HCT116 (cell line): ENCODE data around the gene EVI5L. TPM values are rescaled to one million over a fixed set of nuclear protein-coding genes. Genes with fewer than 3 reads are reported as not detected.

Source experiments
- ATAC-seq: fragments of 200-7000 bp; cut with Tn5 transposase; 2 replicates; pipeline ENCODE4 v1.9.1; 2020; ENCODE audit warnings: mild to moderate bottlenecking, moderate library complexity
- BruUV-seq: library from RNA; stranded (reverse); fragments of 400-500 nt; replicated peaks from 2 replicates; lab custom pipeline; 2021; lab: Mats Ljungman, UMichigan
- CTCF ChIA-PET: fragments of 300-600 bp; sonication (Branson Sonifier 250); formaldehyde crosslinking; loops from one replicate; lab custom pipeline; 2021; ENCODE audit warnings: antibody characterized with exemption; lab: Charles Lee
- POLR2A ChIA-PET: fragments of 300-600, 350-600 bp; sonication (Branson Sonifier 250); formaldehyde crosslinking; loops from one replicate; lab custom pipeline; 2021; ENCODE audit warnings: antibody characterized with exemption; lab: Charles Lee
- RAD21 ChIA-PET, 2 experiments: fragments of 300-600 bp; sonication (Branson Sonifier 250); formaldehyde crosslinking; loops; one replicate each; lab custom pipeline; 2023; ENCODE audit warnings: low total read pairs in 2 of 2; ENCODE audit not compliant: uncharacterized antibody in 2 of 2, unreplicated experiment in 2 of 2, low non-redundant PET in 1 of 2; lab: Charles Lee
- DNase-seq: peaks from one replicate; pipeline ENCODE4 v3.0.0-alpha.2; 2010; ENCODE audit warnings: low read depth, low spot score
- H2AFZ ChIP-seq: fragments of 200-600 bp; shearing (Covaris generic), sonication (generic); 2 replicates; pipeline ENCODE4 v1.6.1; 2017; ENCODE audit warnings: low read depth, mixed run types, mixed read lengths, antibody characterized with exemption, low read length; ENCODE audit not compliant: poor library complexity, severe bottlenecking
- H3K27ac ChIP-seq: 2 replicates; pipeline ENCODE4 v1.5.1; 2012; ENCODE audit warnings: low read depth, low read length
- H3K27me3 ChIP-seq: fragments of 200-600 bp; sonication (generic); 2 replicates; pipeline ENCODE4 v1.6.1; 2016; ENCODE audit warnings: mixed run types, low read length, mixed read lengths; ENCODE audit not compliant: insufficient read depth
- H3K36me3 ChIP-seq, 2 experiments: fragments of 200-500 bp in 1 of 2; fragments of 200-600 bp in 1 of 2; sonication (Bioruptor generic) in 1 of 2; sonication (generic) in 1 of 2; 2 replicates each; pipeline versions ENCODE4 v1.5.1 to v1.6.1; 2014 to 2016; ENCODE audit warnings: low read length in 2 of 2, inconsistent platforms in 1 of 2, mixed read lengths in 1 of 2, mixed run types in 1 of 2; ENCODE audit not compliant: insufficient read depth in 2 of 2, control insufficient read depth in 1 of 2
- H3K4me1 ChIP-seq, 2 experiments: fragments of 200-600 bp in 1 of 2; sonication (generic) in 1 of 2; 2 replicates each; pipeline versions ENCODE4 v1.5.1 to v1.6.1; 2012 to 2017; ENCODE audit warnings: low read length in 2 of 2, inconsistent platforms in 1 of 2, mild to moderate bottlenecking in 1 of 2, mixed read lengths in 1 of 2, mixed run types in 1 of 2, moderate library complexity in 1 of 2; ENCODE audit not compliant: insufficient read depth in 2 of 2, control insufficient read depth in 1 of 2
- H3K4me2 ChIP-seq: fragments of 200-600 bp; sonication (generic); 2 replicates; pipeline ENCODE4 v1.6.1; 2017; ENCODE audit warnings: mixed run types, low read length, mixed read lengths
- H3K4me3 ChIP-seq, 2 experiments: fragments of 200-600 bp in 1 of 2; sonication (generic) in 1 of 2; replicated peaks in 1 of 2; 2 replicates each; pipeline ENCODE4 v1.5.1; 2011 to 2016; ENCODE audit warnings: low read length in 2 of 2, control low read depth in 1 of 2, low read depth in 1 of 2, mild to moderate bottlenecking in 1 of 2, mixed read lengths in 1 of 2, mixed run types in 1 of 2
- H3K79me2 ChIP-seq: fragments of 200-600 bp; sonication (generic); 2 replicates; pipeline ENCODE4 v1.6.1; 2017; ENCODE audit warnings: mild to moderate bottlenecking, mixed run types, low read length, moderate library complexity, mixed read lengths; ENCODE audit not compliant: insufficient read depth
- H3K9ac ChIP-seq: fragments of 200-600 bp; sonication (generic); 2 replicates; pipeline ENCODE4 v1.6.1; 2016; ENCODE audit warnings: low read length, mixed read lengths
- H3K9me2 ChIP-seq: fragments of 200-600 bp; sonication (generic), shearing (Covaris generic); 2 replicates; pipeline ENCODE4 v1.6.1; 2017; ENCODE audit warnings: mixed run types, mild to moderate bottlenecking, moderate library complexity; ENCODE audit not compliant: insufficient read depth
- H3K9me3 ChIP-seq, 2 experiments: fragments of 200-500 bp in 1 of 2; fragments of 200-600 bp in 1 of 2; sonication (Bioruptor generic) in 1 of 2; sonication (generic) in 1 of 2; 2 replicates each; pipeline ENCODE4 v1.6.1; 2014 to 2017; ENCODE audit warnings: low read length in 2 of 2, mixed read lengths in 2 of 2, inconsistent platforms in 1 of 2, low read depth in 1 of 2, mild to moderate bottlenecking in 1 of 2, mixed run types in 1 of 2, moderate library complexity in 1 of 2; ENCODE audit not compliant: control insufficient read depth in 1 of 2, insufficient read depth in 1 of 2
- H4K20me1 ChIP-seq: fragments of 200-600 bp; sonication (generic), shearing (Covaris generic); 2 replicates; pipeline ENCODE4 v1.6.1; 2017; ENCODE audit warnings: mixed run types, mild to moderate bottlenecking, moderate library complexity; ENCODE audit not compliant: insufficient read depth
- CBX3 ChIP-seq: IDR thresholded peaks from 2 replicates; pipeline ENCODE4 v1.6.1; 2012; ENCODE audit warnings: low read depth
- CTCF ChIP-seq, 3 experiments: fragments of 200-600 bp in 1 of 3; sonication (generic) in 1 of 3; IDR thresholded peaks in 2 of 3; conservative IDR thresholded peaks in 1 of 3; 2 replicates each; pipeline ENCODE4 v1.5.1; 2012 to 2017; ENCODE audit warnings: low read depth in 2 of 3, low read length in 2 of 3, antibody characterized with exemption in 1 of 3, borderline replicate concordance in 1 of 3, control low read depth in 1 of 3, mild to moderate bottlenecking in 1 of 3, mixed read lengths in 1 of 3, mixed run types in 1 of 3, moderate library complexity in 1 of 3; ENCODE audit not compliant: insufficient read depth in 1 of 3
- EGR1 ChIP-seq: IDR thresholded peaks from 2 replicates; pipeline ENCODE4 v1.6.1; 2012; ENCODE audit warnings: low read depth
- EZH2phosphoT487 ChIP-seq: fragments of 200-600 bp; IDR thresholded peaks from 2 replicates; pipeline ENCODE4 v1.6.1; 2018; ENCODE audit warnings: antibody characterized with exemption, borderline replicate concordance
- FOSL1 ChIP-seq: IDR thresholded peaks from 2 replicates; pipeline ENCODE4 v1.6.1; 2012; ENCODE audit warnings: low read depth
- POLR2A ChIP-seq: IDR thresholded peaks from 2 replicates; pipeline ENCODE4 v1.7.0; 2011; ENCODE audit warnings: borderline replicate concordance; ENCODE audit not compliant: insufficient read depth, insufficient read length; ENCODE audit errors: extremely low read depth
- POLR2AphosphoS5 ChIP-seq: IDR thresholded peaks from 2 replicates; pipeline ENCODE4 v1.6.1; 2011; ENCODE audit warnings: mild to moderate bottlenecking, low read depth, low read length, moderate library complexity
- RAD21 ChIP-seq: IDR thresholded peaks from 2 replicates; pipeline ENCODE4 v1.6.1; 2012; ENCODE audit warnings: low read depth, mild to moderate bottlenecking
- REST ChIP-seq: IDR thresholded peaks from 2 replicates; pipeline ENCODE4 v1.6.1; 2012; ENCODE audit warnings: low read depth
- SIN3A ChIP-seq: IDR thresholded peaks from 2 replicates; pipeline ENCODE4 v1.6.1; 2012; ENCODE audit warnings: low read depth
- SRF ChIP-seq: IDR thresholded peaks from 2 replicates; pipeline ENCODE4 v1.6.1; 2012; ENCODE audit warnings: low read depth
- ZFX ChIP-seq: fragments of 450-650 bp; IDR thresholded peaks from 2 replicates; pipeline ENCODE4 v1.6.1; 2017
- ZNF274 ChIP-seq: fragments of 200-500 bp; sonication (Bioruptor generic); IDR thresholded peaks from 2 replicates; pipeline ENCODE4 v1.6.1; 2014; ENCODE audit warnings: mild to moderate bottlenecking, low read depth, low read length, inconsistent platforms
- intact Hi-C: fragments of 100-400 bp; cut with micrococcal nuclease; formaldehyde crosslinking; loops from 2 replicates; pipeline ENCODE4 v1.10.0; 2022
- total RNA-seq: library from RNA; stranded (reverse); gene quantifications from one replicate; pipeline ENCODE4 v1.2.1, GENCODE V29; 2021; ENCODE audit not compliant: unreplicated experiment
- TF ChIP-seq, protein P1 (sequence below): IDR thresholded peaks from 2 replicates; pipeline ENCODE4 v1.6.1; 2012

EVI5L gene
- total RNA-seq, 1 experiment from 2014 or later = 15.0 TPM

- Histone ChIP-seq H2AFZ (no peak overlapping the region), H3K9me2 (no peaks in the 10 kb centered on the region), H4K20me1 (no peaks in the 10 kb centered on the region), H3K27me3 (no peaks in the 10 kb centered on the region), H3K4me2 (no peak overlapping the region), H3K4me3 (no peak overlapping the region), H3K79me2 (no peaks in the 10 kb centered on the region), H3K9ac (no peak overlapping the region), H3K9me3 (no peaks in the 10 kb centered on the region), H3K36me3 (no peaks in the 10 kb centered on the region), H3K4me1 (peaks cover 3 to 4% of the 10 kb centered on the region in 2 experiments), H3K27ac (no peak overlapping the region)
- no peak for DNase-seq
- no TSS peak for BruUV-seq
- CTCF ChIA-PET = no interaction called here
- TF ChIP-seq SIN3A (no peak), CTCF (IDR thresholded peaks at IDR 0.05 in 2 of 3, conservative IDR thresholded peaks at IDR 0.05 in 1 of 3; ENCODE audit: borderline replicate concordance in 1 of 3, insufficient read depth in 1 of 3, low read depth in 2 of 3, low read length in 2 of 3) (no peak), ZFX (no peak), POLR2AphosphoS5 (no peak), FOSL1 (no peak), EZH2phosphoT487 (no peak), REST (no peak), RAD21 (no peak), SRF (no peak), ZNF274 (no peak), EGR1 (no peak), POLR2A (no peak), CBX3 (no peak)
- TF ChIP-seq, protein P1, sequence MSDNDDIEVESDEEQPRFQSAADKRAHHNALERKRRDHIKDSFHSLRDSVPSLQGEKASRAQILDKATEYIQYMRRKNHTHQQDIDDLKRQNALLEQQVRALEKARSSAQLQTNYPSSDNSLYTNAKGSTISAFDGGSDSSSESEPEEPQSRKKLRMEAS = no peak
- intact Hi-C loops = no loop called here
- no peak for ATAC-seq
- RAD21 ChIA-PET = no interaction called here
- POLR2A ChIA-PET = no interaction called here
Observed at GRCh38 chr19:7789447-7789846, 40.6 kb upstream of the EVI5L start.
